SK-N-SH treated with all-trans-retinoic acid at 6 μM for 48 hours (cell line): Measurements from ENCODE around the gene CRYBG3.

Source experiments
- ARNTL ChIP-seq: fragments of 450-650 bp; formaldehyde crosslinking; IDR thresholded peaks from 2 replicates; pipeline ENCODE4 v1.5.0; 2020; ENCODE audit warnings: low read depth, mild to moderate bottlenecking, moderate library complexity, borderline replicate concordance
- CSRNP3 ChIP-seq: fragments of 250-450 bp; sonication (Bioruptor Pico); IDR thresholded peaks from 2 replicates; pipeline ENCODE4 v1.5.1; 2021; ENCODE audit warnings: mild to moderate bottlenecking, moderate library complexity
- ESRRG ChIP-seq: fragments of 250-450 bp; sonication (Bioruptor Pico); IDR thresholded peaks from 2 replicates; pipeline ENCODE4 v1.6.1; 2021; ENCODE audit warnings: mild to moderate bottlenecking
- PATZ1 ChIP-seq: fragments of 250-450 bp; sonication (Bioruptor Pico); IDR thresholded peaks from 2 replicates; pipeline ENCODE4 v1.8.0; 2020; ENCODE audit warnings: mild to moderate bottlenecking, moderate library complexity, borderline replicate concordance
- RARB ChIP-seq: fragments of 250-450 bp; sonication (Bioruptor Pico); IDR thresholded peaks from 2 replicates; pipeline ENCODE4 v1.8.0; 2021; ENCODE audit warnings: mild to moderate bottlenecking, moderate library complexity
- SNAI2 ChIP-seq: fragments of 250-450 bp; sonication (Bioruptor Pico); IDR thresholded peaks from 2 replicates; pipeline ENCODE4 v1.5.0; 2020; ENCODE audit warnings: mild to moderate bottlenecking, moderate library complexity
- TOX ChIP-seq: fragments of 250-450 bp; sonication (Bioruptor Pico); IDR thresholded peaks from 2 replicates; pipeline ENCODE4 v1.8.0; 2021; ENCODE audit warnings: mild to moderate bottlenecking, moderate library complexity, borderline replicate concordance
- ZFP3 ChIP-seq: fragments of 250-450 bp; sonication (Bioruptor Pico); IDR thresholded peaks from 2 replicates; pipeline ENCODE4 v1.5.0; 2020; ENCODE audit warnings: mild to moderate bottlenecking, moderate library complexity
- ZFP30 ChIP-seq: fragments of 450-650 bp; formaldehyde crosslinking; IDR thresholded peaks from 2 replicates; pipeline ENCODE4 v1.5.0; 2022; ENCODE audit warnings: mild to moderate bottlenecking, moderate library complexity
- ZNF8 ChIP-seq: fragments of 450-650 bp; formaldehyde crosslinking; IDR thresholded peaks from 2 replicates; pipeline ENCODE4 v1.5.0; 2020; ENCODE audit warnings: mild to moderate bottlenecking, moderate library complexity

DNA sequence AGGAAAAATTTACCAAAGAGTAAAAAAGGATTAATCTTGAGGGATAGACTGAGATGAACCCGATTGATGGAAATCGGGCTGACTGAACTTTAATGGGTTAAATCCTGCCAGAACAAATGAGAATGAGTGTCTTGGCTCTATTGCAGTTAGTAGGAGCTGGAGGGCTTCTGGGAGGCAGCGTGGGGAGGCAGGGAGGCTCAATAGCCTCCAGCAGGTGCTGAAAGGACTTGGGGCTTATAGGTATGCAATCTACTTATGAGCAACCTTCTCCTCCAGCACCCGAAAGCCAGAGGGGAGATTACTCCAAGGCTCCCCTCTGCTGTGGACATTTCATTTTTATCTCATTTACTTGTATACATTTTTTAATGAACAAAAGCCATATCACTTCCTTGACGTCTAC is 1.0 kb upstream of the CRYBG3 start:
- TF ChIP-seq ESRRG (no peak), SNAI2 (CRISPR knock-in tag) (no peak), PATZ1 (CRISPR knock-in tag) (no peak), ZFP3 (CRISPR knock-in tag) (no peak), ARNTL (CRISPR knock-in tag) (no peak), CSRNP3 (CRISPR knock-in tag) (no peak), TOX (no peak), RARB (CRISPR knock-in tag) (no peak), ZNF8 (CRISPR knock-in tag) (no peak), ZFP30 (CRISPR knock-in tag) (no peak)
